NT2/D1 (cell line): ENCODE measurements around the gene UCP3.

Experiments
- SUZ12 ChIP-seq: IDR thresholded peaks from 2 replicates; pipeline ENCODE4 v1.6.1; 2011; ENCODE audit not compliant: insufficient read length, insufficient read depth; ENCODE audit errors: extremely low read depth
- YY1 ChIP-seq: IDR thresholded peaks from 2 replicates; pipeline ENCODE4 v1.6.1; 2011; ENCODE audit not compliant: insufficient read length, insufficient read depth
- ZNF274 ChIP-seq: IDR thresholded peaks from 2 replicates; pipeline ENCODE4 v1.6.1; 2011; ENCODE audit warnings: mild to moderate bottlenecking, low read depth, low read length

GRCh38 chr11:73974604-73975478 is 34.0 kb downstream of the UCP3 start:
- TF ChIP-seq YY1 (no peak), ZNF274 (no peak), SUZ12 (no peak)
